GM10266 (cell line): Measurements from ENCODE around the gene TRMT61A.

Source experiments
- DNase-seq: peaks from one replicate; pipeline ENCODE4 v3.0.0; 2012; ENCODE audit errors: extremely low spot score
- TF ChIP-seq, protein P1 (sequence below): IDR thresholded peaks from 2 replicates; pipeline ENCODE4 v1.5.1; 2012; ENCODE audit warnings: mild to moderate bottlenecking, low read depth; ENCODE audit not compliant: control insufficient read depth, insufficient read depth; ENCODE audit errors: missing control alignments

TRMT61A gene

DNA sequence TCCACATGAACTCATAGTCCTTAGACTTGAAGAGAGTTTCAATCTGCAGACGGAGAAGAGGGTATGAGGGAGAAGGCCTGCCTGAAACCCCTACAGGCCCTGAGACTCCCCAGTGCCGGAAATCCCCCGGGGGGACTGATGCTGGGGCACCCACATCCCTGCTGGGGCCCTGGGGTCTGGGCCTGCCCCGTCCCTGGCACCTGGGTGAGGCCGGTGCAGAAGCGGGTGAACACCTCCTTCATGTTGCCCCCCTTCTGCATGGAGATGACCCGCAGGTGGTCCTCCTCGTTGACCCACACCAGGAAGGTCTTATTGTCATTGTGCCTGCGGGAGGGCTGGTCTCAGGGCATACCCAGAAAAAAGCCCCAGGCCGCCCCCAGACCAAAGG lies 8.7 kb upstream of the TRMT61A start:
- TF ChIP-seq, protein P1, sequence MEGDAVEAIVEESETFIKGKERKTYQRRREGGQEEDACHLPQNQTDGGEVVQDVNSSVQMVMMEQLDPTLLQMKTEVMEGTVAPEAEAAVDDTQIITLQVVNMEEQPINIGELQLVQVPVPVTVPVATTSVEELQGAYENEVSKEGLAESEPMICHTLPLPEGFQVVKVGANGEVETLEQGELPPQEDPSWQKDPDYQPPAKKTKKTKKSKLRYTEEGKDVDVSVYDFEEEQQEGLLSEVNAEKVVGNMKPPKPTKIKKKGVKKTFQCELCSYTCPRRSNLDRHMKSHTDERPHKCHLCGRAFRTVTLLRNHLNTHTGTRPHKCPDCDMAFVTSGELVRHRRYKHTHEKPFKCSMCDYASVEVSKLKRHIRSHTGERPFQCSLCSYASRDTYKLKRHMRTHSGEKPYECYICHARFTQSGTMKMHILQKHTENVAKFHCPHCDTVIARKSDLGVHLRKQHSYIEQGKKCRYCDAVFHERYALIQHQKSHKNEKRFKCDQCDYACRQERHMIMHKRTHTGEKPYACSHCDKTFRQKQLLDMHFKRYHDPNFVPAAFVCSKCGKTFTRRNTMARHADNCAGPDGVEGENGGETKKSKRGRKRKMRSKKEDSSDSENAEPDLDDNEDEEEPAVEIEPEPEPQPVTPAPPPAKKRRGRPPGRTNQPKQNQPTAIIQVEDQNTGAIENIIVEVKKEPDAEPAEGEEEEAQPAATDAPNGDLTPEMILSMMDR: no peak
- no peak for DNase-seq

DNA sequence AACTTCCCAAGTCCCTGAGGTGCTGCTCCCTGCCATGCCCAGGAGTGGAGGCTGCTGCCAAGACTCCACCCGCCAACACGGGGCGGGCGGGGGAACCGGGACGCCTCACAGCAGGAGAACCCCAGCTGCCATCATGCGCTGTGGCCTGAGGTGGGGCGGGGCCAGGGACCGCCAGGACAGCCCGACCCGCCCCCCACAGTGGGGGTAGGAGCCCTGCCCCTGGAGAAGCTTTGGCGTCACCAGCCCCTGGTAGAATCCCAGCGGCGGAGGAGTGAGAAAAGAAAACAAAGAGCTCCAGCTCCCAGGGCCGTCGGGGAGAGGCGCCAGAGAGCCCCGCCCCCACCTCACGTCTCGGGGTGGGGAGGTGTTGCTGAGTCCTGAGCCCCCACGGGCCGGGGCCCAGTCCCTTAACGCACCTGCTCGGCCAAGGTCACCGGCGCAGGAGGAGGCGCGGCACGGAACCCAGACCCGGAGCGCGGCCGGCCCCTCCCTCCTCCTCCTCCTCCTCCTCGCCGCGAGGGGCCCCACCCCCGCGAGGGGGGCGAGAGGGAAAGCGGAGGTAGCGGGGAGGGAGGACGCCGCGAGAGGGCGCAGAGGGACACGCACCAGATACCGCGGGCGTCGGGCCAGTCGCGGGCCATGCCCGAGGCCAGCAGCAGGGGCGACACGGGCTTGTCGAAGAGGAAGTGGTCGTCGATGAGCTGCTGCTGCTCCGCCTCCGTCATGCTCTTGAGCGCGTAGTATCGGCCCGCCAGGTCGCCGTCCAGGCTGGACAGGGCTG lies 8.1 kb upstream of the TRMT61A start:
- peak; percentile 85 for DNase-seq
- TF ChIP-seq, protein P1: peak; percentile 65

DNA sequence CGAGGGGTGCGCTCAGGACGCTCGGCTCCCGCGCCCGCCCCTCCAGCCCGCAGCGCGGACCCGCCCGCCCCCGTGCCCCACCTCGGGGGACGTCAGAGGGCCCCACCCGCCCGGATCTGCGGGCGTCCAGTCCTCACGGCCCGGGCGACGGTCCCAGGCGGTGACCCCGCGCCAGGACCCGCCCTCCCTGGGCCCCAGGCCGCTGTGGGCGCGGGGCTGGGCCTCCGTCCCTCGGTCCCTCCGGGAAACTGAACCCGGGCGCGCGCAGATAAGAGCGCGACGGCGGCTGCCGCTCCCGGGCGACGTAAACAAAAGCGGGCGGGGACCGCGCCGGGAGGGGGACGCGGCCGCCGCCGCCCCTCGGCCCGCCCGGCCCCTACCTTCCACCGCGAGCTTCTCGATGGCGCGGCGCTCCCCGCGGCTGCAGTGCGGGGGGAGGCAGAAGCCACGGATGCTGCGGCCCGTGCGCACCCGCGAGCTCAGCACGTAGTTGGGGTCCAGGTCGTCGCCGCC lies 7.5 kb upstream of the TRMT61A start:
- DNase-seq: no peak
- TF ChIP-seq, protein P1: no peak

DNA sequence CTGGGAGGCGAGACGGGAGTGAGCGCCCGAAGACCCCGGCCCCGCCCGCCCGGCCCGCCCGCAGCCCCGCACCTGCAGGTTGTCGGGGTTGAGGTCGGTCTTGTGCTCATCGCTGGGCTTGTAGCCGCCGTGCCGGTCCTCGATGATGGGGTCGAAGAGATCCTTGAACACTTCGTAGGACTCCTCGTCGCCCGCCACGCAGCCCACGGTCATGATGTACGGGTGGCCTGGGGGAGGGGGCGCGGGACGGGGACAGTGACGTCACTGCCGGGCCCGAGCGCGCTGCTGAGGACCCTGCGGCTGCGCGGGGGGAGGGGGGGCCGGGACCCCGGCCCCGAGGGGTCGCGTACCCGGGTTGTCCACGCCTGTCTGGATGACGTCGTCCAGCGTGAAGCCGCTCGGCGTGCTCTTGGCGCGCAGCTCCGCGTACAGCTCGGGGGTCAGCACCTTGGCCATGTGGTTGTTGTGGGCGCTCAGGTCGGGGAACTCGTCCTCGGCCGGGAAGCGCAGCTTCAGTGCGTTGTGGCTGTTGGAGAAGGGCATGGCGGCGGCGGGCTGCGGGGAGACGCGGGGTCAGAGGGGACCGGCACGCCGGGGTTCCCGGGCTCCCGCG lies 6.9 kb upstream of the TRMT61A start:
- TF ChIP-seq, protein P1: no peak

DNA sequence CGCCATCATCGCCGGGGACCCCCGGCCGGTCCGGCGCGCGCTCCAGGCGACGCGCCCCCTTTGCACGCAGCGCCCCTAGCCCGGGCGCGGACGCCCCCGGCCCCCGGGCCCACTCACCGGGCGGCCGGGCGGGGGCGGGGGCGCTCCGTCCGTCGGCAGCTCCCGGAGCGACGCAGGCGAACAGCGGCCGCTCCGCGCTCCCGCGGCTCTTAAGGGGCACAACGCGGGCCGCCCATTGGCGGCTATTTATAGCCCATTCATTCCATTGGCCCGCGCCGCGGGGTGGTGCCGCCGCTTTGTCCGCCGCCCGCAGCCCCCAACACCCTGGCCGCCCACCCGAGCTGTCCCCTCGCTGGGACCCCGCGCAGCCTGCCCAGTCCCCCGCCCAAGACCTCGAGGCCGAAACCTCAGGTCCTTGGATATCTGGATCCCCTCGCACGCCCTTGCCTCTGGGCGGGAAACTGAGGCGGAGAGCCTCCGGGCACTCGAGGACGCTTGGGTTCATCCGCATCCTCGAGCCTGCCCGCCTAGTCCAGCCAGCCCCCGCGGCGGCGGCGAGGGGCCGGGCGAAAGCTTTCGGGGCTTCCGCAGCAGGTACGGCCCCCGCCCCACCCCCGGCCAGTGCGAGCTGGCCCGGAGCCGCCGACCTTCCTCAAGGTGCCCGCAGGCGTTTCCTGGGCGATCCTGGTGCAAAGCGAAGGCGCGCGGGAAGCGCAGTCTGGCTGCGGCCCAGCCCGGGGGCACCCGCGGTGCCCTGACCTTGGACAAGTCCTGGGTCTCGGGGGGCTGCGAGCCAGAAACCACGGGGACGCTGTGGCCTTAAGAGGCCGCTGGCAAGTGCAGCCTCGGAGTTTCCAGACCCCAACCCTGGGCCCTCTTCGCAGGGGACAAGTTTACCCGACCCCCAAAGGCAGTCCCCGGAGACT lies 6.1 kb upstream of the TRMT61A start, which contains the start of gene CKB:
CKB (minus strand) TSS at position 182 of the 926 bp plus-strand sequence. CDS start 337 bp downstream, outside the sequence.
- TF ChIP-seq, protein P1: no peak
- peak; percentile 83 for DNase-seq

More for the DNA sequence above, 6.9 kb upstream of the TRMT61A start:
- DNase-seq: peak; percentile 69

DNA sequence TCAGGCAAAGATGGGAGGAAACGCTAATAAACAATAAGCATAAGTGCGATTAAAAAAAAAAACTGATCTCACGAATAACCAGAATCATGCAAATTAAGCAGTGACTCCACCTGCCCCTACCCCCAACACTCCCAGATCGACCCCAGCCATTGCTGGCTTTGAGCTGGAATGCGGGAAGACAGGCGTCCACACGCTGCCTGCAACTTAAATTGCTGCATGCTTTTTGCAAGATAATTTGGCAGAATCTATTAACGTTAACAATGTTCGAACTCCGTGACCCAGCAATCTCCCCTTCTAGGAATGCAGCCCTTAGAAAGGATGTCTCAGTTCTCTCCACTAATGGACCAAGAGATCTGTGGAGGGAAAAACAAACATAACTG lies 5.4 kb upstream of the TRMT61A start:
- TF ChIP-seq, protein P1: no peak
- no peak for DNase-seq
